HEK293 (cell line): ENCODE data around the gene FAM78B.

ENCODE experiments used
- KLF1 ChIP-seq: fragments of 450-650 bp; formaldehyde crosslinking; IDR thresholded peaks from 2 replicates; pipeline ENCODE4 v1.5.1; 2016; ENCODE audit warnings: missing biosample characterization, missing genetic modification characterization
- YY1 ChIP-seq: fragments of 450-650 bp; formaldehyde crosslinking; IDR thresholded peaks from 2 replicates; pipeline ENCODE4 v1.5.1; 2018; ENCODE audit warnings: missing biosample characterization, missing genetic modification characterization
- ZNF660 ChIP-seq: fragments of 450-650 bp; IDR thresholded peaks from 2 replicates; pipeline ENCODE4 v1.5.1; 2018; ENCODE audit warnings: missing biosample characterization, mild to moderate bottlenecking, missing genetic modification characterization
- TF ChIP-seq, protein P1 (sequence below): fragments of 450-650 bp; formaldehyde crosslinking; IDR thresholded peaks from 2 replicates; pipeline ENCODE4 v1.5.1; 2016; ENCODE audit warnings: missing biosample characterization, missing genetic modification characterization, low read depth
- TF ChIP-seq, protein P2 (sequence below): fragments of 450-650 bp; formaldehyde crosslinking; IDR thresholded peaks from 2 replicates; pipeline ENCODE4 v1.5.1; 2016; ENCODE audit warnings: missing biosample characterization, missing genetic modification characterization
- TF ChIP-seq, protein P3 (sequence below): fragments of 450-650 bp; formaldehyde crosslinking; IDR thresholded peaks from 2 replicates; pipeline ENCODE4 v1.5.1; 2016; ENCODE audit warnings: missing biosample characterization, missing genetic modification characterization

DNA sequence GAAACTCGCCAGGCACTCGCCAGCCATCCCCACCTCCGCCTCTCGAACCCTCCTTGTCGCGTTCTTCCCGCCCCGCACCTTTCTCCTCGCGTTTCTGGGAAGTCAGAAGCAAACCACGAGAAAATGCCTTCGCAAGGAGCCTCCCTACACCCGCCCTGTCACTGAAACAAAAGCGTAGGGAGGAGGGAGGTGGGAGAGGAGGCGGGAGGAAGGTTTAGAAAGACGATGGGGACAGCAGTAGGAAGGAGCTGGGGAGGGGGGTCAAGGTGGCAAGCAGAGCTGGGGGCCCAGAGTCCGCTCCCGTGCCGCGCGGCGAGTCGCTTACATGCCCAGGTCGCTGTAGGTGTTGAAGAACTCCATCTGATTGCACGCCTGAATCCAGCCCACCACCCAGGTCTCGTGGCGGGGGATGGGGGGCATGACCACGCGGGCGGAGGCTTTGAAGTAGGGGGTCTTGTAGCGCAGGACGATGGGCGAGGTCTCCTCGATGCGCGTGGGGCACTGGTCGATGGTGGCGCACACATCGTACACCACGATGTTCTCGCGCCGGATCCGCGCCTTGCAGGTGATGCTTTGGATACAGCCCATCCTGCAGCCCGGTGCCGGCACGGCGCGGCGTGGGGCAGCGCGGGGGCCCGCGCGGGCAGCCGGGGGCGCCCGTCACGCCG lies 1.0 kb downstream of the FAM78B start:
- TF ChIP-seq, protein P1, sequence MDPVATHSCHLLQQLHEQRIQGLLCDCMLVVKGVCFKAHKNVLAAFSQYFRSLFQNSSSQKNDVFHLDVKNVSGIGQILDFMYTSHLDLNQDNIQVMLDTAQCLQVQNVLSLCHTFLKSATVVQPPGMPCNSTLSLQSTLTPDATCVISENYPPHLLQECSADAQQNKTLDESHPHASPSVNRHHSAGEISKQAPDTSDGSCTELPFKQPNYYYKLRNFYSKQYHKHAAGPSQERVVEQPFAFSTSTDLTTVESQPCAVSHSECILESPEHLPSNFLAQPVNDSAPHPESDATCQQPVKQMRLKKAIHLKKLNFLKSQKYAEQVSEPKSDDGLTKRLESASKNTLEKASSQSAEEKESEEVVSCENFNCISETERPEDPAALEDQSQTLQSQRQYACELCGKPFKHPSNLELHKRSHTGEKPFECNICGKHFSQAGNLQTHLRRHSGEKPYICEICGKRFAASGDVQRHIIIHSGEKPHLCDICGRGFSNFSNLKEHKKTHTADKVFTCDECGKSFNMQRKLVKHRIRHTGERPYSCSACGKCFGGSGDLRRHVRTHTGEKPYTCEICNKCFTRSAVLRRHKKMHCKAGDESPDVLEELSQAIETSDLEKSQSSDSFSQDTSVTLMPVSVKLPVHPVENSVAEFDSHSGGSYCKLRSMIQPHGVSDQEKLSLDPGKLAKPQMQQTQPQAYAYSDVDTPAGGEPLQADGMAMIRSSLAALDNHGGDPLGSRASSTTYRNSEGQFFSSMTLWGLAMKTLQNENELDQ (tag by site-specific recombination), result no peak
- TF ChIP-seq YY1 (tag by site-specific recombination), result no peak
- TF ChIP-seq, protein P2, sequence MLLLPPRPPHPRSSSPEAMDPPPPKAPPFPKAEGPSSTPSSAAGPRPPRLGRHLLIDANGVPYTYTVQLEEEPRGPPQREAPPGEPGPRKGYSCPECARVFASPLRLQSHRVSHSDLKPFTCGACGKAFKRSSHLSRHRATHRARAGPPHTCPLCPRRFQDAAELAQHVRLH (tag by site-specific recombination), result no peak
- no peak for TF ChIP-seq KLF1 (tag by site-specific recombination)
- TF ChIP-seq ZNF660 (tag by site-specific recombination), result no peak
- TF ChIP-seq, protein P3, sequence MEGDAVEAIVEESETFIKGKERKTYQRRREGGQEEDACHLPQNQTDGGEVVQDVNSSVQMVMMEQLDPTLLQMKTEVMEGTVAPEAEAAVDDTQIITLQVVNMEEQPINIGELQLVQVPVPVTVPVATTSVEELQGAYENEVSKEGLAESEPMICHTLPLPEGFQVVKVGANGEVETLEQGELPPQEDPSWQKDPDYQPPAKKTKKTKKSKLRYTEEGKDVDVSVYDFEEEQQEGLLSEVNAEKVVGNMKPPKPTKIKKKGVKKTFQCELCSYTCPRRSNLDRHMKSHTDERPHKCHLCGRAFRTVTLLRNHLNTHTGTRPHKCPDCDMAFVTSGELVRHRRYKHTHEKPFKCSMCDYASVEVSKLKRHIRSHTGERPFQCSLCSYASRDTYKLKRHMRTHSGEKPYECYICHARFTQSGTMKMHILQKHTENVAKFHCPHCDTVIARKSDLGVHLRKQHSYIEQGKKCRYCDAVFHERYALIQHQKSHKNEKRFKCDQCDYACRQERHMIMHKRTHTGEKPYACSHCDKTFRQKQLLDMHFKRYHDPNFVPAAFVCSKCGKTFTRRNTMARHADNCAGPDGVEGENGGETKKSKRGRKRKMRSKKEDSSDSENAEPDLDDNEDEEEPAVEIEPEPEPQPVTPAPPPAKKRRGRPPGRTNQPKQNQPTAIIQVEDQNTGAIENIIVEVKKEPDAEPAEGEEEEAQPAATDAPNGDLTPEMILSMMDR (tag by site-specific recombination), result no peak
